ENCODE data around the gene ADGRG7.

DNA sequence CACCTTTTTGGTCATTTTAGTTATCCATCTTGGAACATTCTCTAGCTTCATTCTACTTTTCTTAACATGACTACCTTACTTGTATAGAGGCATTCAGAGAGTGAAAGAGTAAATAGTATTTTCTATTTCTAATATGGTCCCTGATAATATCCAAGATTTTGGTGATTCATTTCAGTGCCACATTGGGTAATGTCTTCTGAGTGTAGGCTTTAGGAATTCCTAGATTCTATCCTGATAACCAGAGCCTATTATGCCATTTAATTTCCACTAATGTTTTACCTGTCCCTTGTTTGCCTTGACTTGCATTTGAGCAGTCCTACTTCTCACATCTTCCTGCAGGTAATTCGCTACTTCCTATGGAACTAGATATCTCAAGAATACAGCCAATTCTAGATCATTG lies 21.8 kb downstream of the ADGRG7 start:
- TF ChIP-seq POLR2A (IDR thresholded peaks at IDR 0.05; ENCODE audit: low read length): no peak
- no peak for TF ChIP-seq GATA1 (IDR thresholded peaks at IDR 0.05; ENCODE audit: low read depth, low read length)

All from erythroblast (primary cell).